ENCODE data around the gene SLC15A4. TPM values are rescaled to one million over a fixed set of nuclear protein-coding genes. Genes with fewer than 3 reads are reported as not detected.

SLC15A4 gene
- total RNA-seq, 1 experiment from 2014 or later: 20.6 TPM

DNA sequence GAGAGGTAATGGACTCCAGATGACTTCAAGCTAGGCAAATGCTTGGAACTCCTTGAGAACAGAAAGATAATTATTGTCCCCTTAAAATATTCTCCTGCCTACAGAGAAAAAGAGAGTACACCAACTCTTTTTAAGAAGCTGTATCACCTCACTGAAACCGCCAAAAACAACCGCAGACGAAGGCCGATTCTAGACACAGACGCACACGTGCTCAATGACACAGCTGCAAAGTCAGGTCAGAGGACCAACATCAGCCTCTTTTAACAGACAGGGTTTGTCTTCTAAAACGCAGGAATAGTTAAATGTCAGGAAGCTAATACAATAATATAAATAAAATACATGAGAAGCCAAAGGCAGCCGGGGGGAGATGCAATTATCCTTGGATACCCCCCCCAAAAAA, 19.0 kb downstream of the SLC15A4 start:
- ATAC-seq (no peak), DNase-seq (ENCODE audit: low read depth, low spot score) (no peak)
- TF ChIP-seq FOSL1 (IDR thresholded peaks at IDR 0.05; ENCODE audit: low read depth) (no peak), ELF1 (IDR thresholded peaks at IDR 0.05; ENCODE audit: borderline replicate concordance, low read depth) (no peak), SP1 (IDR thresholded peaks at IDR 0.05; ENCODE audit: low read depth) (no peak), TCF7L2 (IDR thresholded peaks at IDR 0.05; ENCODE audit: borderline replicate concordance, extremely low read depth, insufficient read depth, insufficient read length) (no peak), EZH2phosphoT487 (IDR thresholded peaks at IDR 0.05; ENCODE audit: borderline replicate concordance) (no peak)
- CTCF ChIA-PET: no interaction called here
- Histone ChIP-seq H3K9me3 (ENCODE audit: control insufficient read depth in 1 of 2, insufficient read depth in 1 of 2, low read depth in 1 of 2, low read length in 2 of 2) (no peaks in the 10 kb centered on the region), H3K9ac (ENCODE audit: low read length) (no peak overlapping the region), H4K20me1 (ENCODE audit: insufficient read depth) (no peaks in the 10 kb centered on the region), H3K27ac (ENCODE audit: low read depth, low read length) (no peak overlapping the region), H3K79me2 (ENCODE audit: insufficient read depth, low read length) (peaks cover 51% of the 10 kb centered on the region), H3K27me3 (ENCODE audit: insufficient read depth, low read length) (no peaks in the 10 kb centered on the region), H3K9me2 (ENCODE audit: insufficient read depth) (no peaks in the 10 kb centered on the region), H3K4me3 (replicated peaks in 1 of 2; ENCODE audit: low read depth in 1 of 2, low read length in 2 of 2) (no peak overlapping the region), H3K36me3 (ENCODE audit: control insufficient read depth in 1 of 2, insufficient read depth in 2 of 2, low read length in 2 of 2) (peaks cover 8 to 13% of the 10 kb centered on the region in 2 experiments), H2AFZ (ENCODE audit: low read depth, low read length, poor library complexity, severe bottlenecking) (no peak overlapping the region), H3K4me1 (ENCODE audit: control insufficient read depth in 1 of 2, insufficient read depth in 2 of 2, low read length in 2 of 2) (no peaks in the 10 kb centered on the region), H3K4me2 (ENCODE audit: low read length) (no peak overlapping the region)
- RAD21 ChIA-PET (ENCODE audit: low non-redundant PET in 1 of 2, low total read pairs in 2 of 2, uncharacterized antibody in 2 of 2, unreplicated experiment in 2 of 2): no interaction called here
- intact Hi-C loops (cut with micrococcal nuclease): no loop called here
- no TSS peak for BruUV-seq (replicated peaks)
- POLR2A ChIA-PET: no interaction called here

DNA sequence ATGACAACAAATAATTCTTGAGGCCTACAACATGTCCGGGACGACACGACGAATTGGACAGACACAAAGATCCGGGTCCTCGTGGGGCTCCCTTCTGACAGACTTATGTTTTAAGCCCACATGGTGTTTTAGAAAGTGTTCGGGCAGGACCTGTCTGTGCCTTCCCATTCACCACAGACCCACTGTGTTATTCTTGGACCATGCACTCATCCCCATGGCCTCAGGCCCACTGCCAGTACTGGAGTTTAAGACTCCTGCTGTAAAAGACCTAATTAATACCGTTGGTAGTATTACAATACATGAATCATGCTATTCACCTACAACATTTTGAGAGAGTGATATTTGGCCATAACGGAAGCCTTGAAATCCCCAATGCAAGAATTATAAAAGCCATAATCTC, 20.0 kb downstream of the SLC15A4 start:
- Histone ChIP-seq H4K20me1 (ENCODE audit: insufficient read depth) (no peaks in the 10 kb centered on the region), H3K4me2 (ENCODE audit: low read length) (no peak overlapping the region), H3K79me2 (ENCODE audit: insufficient read depth, low read length) (peaks cover 42% of the 10 kb centered on the region), H3K4me3 (replicated peaks in 1 of 2; ENCODE audit: low read depth in 1 of 2, low read length in 2 of 2) (no peak overlapping the region), H3K27ac (ENCODE audit: low read depth, low read length) (no peak overlapping the region), H3K36me3 (ENCODE audit: control insufficient read depth in 1 of 2, insufficient read depth in 2 of 2, low read length in 2 of 2) (peaks cover 8 to 19% of the 10 kb centered on the region in 2 experiments), H3K9me3 (ENCODE audit: control insufficient read depth in 1 of 2, insufficient read depth in 1 of 2, low read depth in 1 of 2, low read length in 2 of 2) (no peaks in the 10 kb centered on the region), H3K9ac (ENCODE audit: low read length) (no peak overlapping the region), H3K4me1 (ENCODE audit: control insufficient read depth in 1 of 2, insufficient read depth in 2 of 2, low read length in 2 of 2) (no peaks in the 10 kb centered on the region), H3K9me2 (ENCODE audit: insufficient read depth) (no peaks in the 10 kb centered on the region), H3K27me3 (ENCODE audit: insufficient read depth, low read length) (no peaks in the 10 kb centered on the region), H2AFZ (ENCODE audit: low read depth, low read length, poor library complexity, severe bottlenecking) (no peak overlapping the region)
- no TSS peak for BruUV-seq (replicated peaks)
- DNase-seq (ENCODE audit: low read depth, low spot score) (no peak), ATAC-seq (no peak)
- ChIA-PET CTCF (no interaction called here), POLR2A (no interaction called here), RAD21 (ENCODE audit: low non-redundant PET in 1 of 2, low total read pairs in 2 of 2, uncharacterized antibody in 2 of 2, unreplicated experiment in 2 of 2) (no interaction called here)
- no peak for TF ChIP-seq YY1 (IDR thresholded peaks at IDR 0.05; ENCODE audit: extremely low read depth, insufficient replicate concordance, low read depth, low read length)
- no peak for TF ChIP-seq RAD21 (IDR thresholded peaks at IDR 0.05; ENCODE audit: low read depth)
- no peak for TF ChIP-seq ELF1 (IDR thresholded peaks at IDR 0.05; ENCODE audit: borderline replicate concordance, low read depth)
- no peak for TF ChIP-seq JUND (IDR thresholded peaks at IDR 0.05)
- no peak for TF ChIP-seq ZFX (IDR thresholded peaks at IDR 0.05)
- TF ChIP-seq, protein P1, sequence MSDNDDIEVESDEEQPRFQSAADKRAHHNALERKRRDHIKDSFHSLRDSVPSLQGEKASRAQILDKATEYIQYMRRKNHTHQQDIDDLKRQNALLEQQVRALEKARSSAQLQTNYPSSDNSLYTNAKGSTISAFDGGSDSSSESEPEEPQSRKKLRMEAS (IDR thresholded peaks at IDR 0.05): no peak
- TF ChIP-seq EZH2 (IDR thresholded peaks at IDR 0.05): no peak
- no peak for TF ChIP-seq ZNF274 (IDR thresholded peaks at IDR 0.05; ENCODE audit: low read depth, low read length)
- TF ChIP-seq SP1 (IDR thresholded peaks at IDR 0.05; ENCODE audit: low read depth): no peak
- TF ChIP-seq CBX3 (IDR thresholded peaks at IDR 0.05; ENCODE audit: low read depth): no peak
- intact Hi-C loops (cut with micrococcal nuclease): no loop called here
